Stimulated activated naive B cell treated with anti-CD40 and anti-IgM and Interleukin-4, amounts not matched to agents 10 μg/mL and 1 μg/mL and 100 μg/mL, for 72 hours (primary cell): ENCODE results near the gene PTPRK.

Source experiments
- ATAC-seq, 2 donors: fragments of 150-1000 bp; cut with Tn5 transposase; replicated peaks; 2 replicates each; pipeline ENCODE4 v1.10.0; 2021; ENCODE audit warnings: moderate library complexity in 1 of 2
- DNase-seq: peaks from one replicate; pipeline ENCODE4 v3.0.0; 2021
- H3K27ac Mint-ChIP-seq: one replicate; pipeline ENCODE4 v1.8.0; 2022; ENCODE audit warnings: mild to moderate bottlenecking, mixed read lengths
- H3K27me3 Mint-ChIP-seq, 2 donors: one replicate each; pipeline ENCODE4 v1.8.0; 2022; ENCODE audit warnings: mixed read lengths in 2 of 2
- H3K36me3 Mint-ChIP-seq, 2 donors: one replicate each; pipeline ENCODE4 v1.8.0; 2022; ENCODE audit warnings: mixed read lengths in 2 of 2, mild to moderate bottlenecking in 1 of 2
- H3K4me1 Mint-ChIP-seq, 2 donors: one replicate each; pipeline ENCODE4 v1.8.0; 2022; ENCODE audit warnings: mixed read lengths in 2 of 2, mild to moderate bottlenecking in 1 of 2
- H3K4me3 Mint-ChIP-seq, 2 donors: one replicate each; pipeline ENCODE4 v1.8.0; 2022; ENCODE audit warnings: mild to moderate bottlenecking in 2 of 2, mixed read lengths in 2 of 2, moderate library complexity in 1 of 2
- H3K9me3 Mint-ChIP-seq, 2 donors: one replicate each; pipeline ENCODE4 v1.8.0; 2022; ENCODE audit warnings: mixed read lengths in 2 of 2, mild to moderate bottlenecking in 1 of 2

The PTPRK gene

GRCh38 chr6:128282961-128283360 lies 237.4 kb downstream of the PTPRK start:
- peaks cover 0 to 7% of the 10 kb centered on the region in 2 donors for H3K27me3 Mint-ChIP-seq
- H3K36me3 Mint-ChIP-seq = no peaks in the 10 kb centered on the region
- H3K9me3 Mint-ChIP-seq = no peaks in the 10 kb centered on the region
- no peak overlapping the region for H3K27ac Mint-ChIP-seq
- peak; percentile 36 to 65 for ATAC-seq
- no peak overlapping the region for H3K4me3 Mint-ChIP-seq
- no peak for DNase-seq
- H3K4me1 Mint-ChIP-seq = peaks cover 10 to 21% of the 10 kb centered on the region in 2 donors

- Mint-ChIP-seq H3K4me1 (peaks cover 10 to 21% of the 10 kb centered on the region in 2 donors), H3K27me3 (no peaks in the 10 kb centered on the region), H3K27ac (no peak overlapping the region), H3K4me3 (no peak overlapping the region), H3K36me3 (no peaks in the 10 kb centered on the region), H3K9me3 (no peaks in the 10 kb centered on the region)
- no peak for ATAC-seq
- no peak for DNase-seq
These were observed 239.4 kb downstream of the PTPRK start for GRCh38 chr6:128280960-128281359.

- no peaks in the 10 kb centered on the region for H3K27me3 Mint-ChIP-seq
- H3K27ac Mint-ChIP-seq = no peak overlapping the region
- no peaks in the 10 kb centered on the region for H3K36me3 Mint-ChIP-seq
- peaks cover 10 to 21% of the 10 kb centered on the region in 2 donors for H3K4me1 Mint-ChIP-seq
- H3K9me3 Mint-ChIP-seq = no peaks in the 10 kb centered on the region
- no peak overlapping the region for H3K4me3 Mint-ChIP-seq
- no peak for ATAC-seq
- DNase-seq = no peak
These were observed 240.3 kb downstream of the PTPRK start for GRCh38 chr6:128280066-128280465.

GRCh38 chr6:128278836-128279235 lies 241.6 kb downstream of the PTPRK start:
- H3K9me3 Mint-ChIP-seq = no peaks in the 10 kb centered on the region
- no peak overlapping the region for H3K4me3 Mint-ChIP-seq
- H3K36me3 Mint-ChIP-seq = no peaks in the 10 kb centered on the region

GRCh38 chr6:128277379-128277778 lies 243.0 kb downstream of the PTPRK start:
- H3K9me3 Mint-ChIP-seq = no peaks in the 10 kb centered on the region
- no peak for ATAC-seq
- no peak overlapping the region for H3K27ac Mint-ChIP-seq
- H3K27me3 Mint-ChIP-seq = no peaks in the 10 kb centered on the region
- no peak for DNase-seq
- H3K4me1 Mint-ChIP-seq = peaks cover 0 to 6% of the 10 kb centered on the region in 2 donors
- H3K4me3 Mint-ChIP-seq = no peak overlapping the region
- H3K36me3 Mint-ChIP-seq = no peaks in the 10 kb centered on the region

More at GRCh38 chr6:128278836-128279235, 241.6 kb downstream of the PTPRK start:
- no peak for DNase-seq
- H3K27ac Mint-ChIP-seq = no peak overlapping the region
- ATAC-seq = no peak
- H3K4me1 Mint-ChIP-seq = peaks cover 5 to 14% of the 10 kb centered on the region in 2 donors
- no peaks in the 10 kb centered on the region for H3K27me3 Mint-ChIP-seq

- no peaks in the 10 kb centered on the region for H3K9me3 Mint-ChIP-seq
- DNase-seq (no peak), ATAC-seq (no peak)
- no peak overlapping the region for H3K4me3 Mint-ChIP-seq
- H3K36me3 Mint-ChIP-seq = no peaks in the 10 kb centered on the region
- no peak overlapping the region for H3K27ac Mint-ChIP-seq
- no peaks in the 10 kb centered on the region for H3K27me3 Mint-ChIP-seq
- H3K4me1 Mint-ChIP-seq = no peaks in the 10 kb centered on the region
These were observed 244.1 kb downstream of the PTPRK start for GRCh38 chr6:128276311-128276710.

GRCh38 chr6:128275681-128276080 lies 244.7 kb downstream of the PTPRK start:
- H3K4me3 Mint-ChIP-seq = no peak overlapping the region
- no peaks in the 10 kb centered on the region for H3K36me3 Mint-ChIP-seq
- no peaks in the 10 kb centered on the region for H3K4me1 Mint-ChIP-seq
- ATAC-seq (no peak), DNase-seq (no peak)
- H3K9me3 Mint-ChIP-seq = no peaks in the 10 kb centered on the region
- H3K27me3 Mint-ChIP-seq = no peaks in the 10 kb centered on the region
- H3K27ac Mint-ChIP-seq = no peak overlapping the region

GRCh38 chr6:128275030-128275429 lies 245.4 kb downstream of the PTPRK start:
- Mint-ChIP-seq H3K27me3 (no peaks in the 10 kb centered on the region), H3K4me3 (no peak overlapping the region), H3K36me3 (no peaks in the 10 kb centered on the region), H3K4me1 (no peaks in the 10 kb centered on the region), H3K27ac (no peak overlapping the region), H3K9me3 (no peaks in the 10 kb centered on the region)
- ATAC-seq (no peak), DNase-seq (no peak)

GRCh38 chr6:128271527-128271926 lies 248.9 kb downstream of the PTPRK start:
- Mint-ChIP-seq H3K4me1 (no peaks in the 10 kb centered on the region), H3K36me3 (no peaks in the 10 kb centered on the region), H3K27me3 (no peaks in the 10 kb centered on the region), H3K4me3 (no peak overlapping the region), H3K9me3 (no peaks in the 10 kb centered on the region), H3K27ac (no peak overlapping the region)
- DNase-seq = no peak
- no peak for ATAC-seq

- ATAC-seq (no peak), DNase-seq (no peak)
- no peak overlapping the region for H3K4me3 Mint-ChIP-seq
- no peaks in the 10 kb centered on the region for H3K4me1 Mint-ChIP-seq
- no peaks in the 10 kb centered on the region for H3K36me3 Mint-ChIP-seq
- no peak overlapping the region for H3K27ac Mint-ChIP-seq
- no peaks in the 10 kb centered on the region for H3K27me3 Mint-ChIP-seq
- H3K9me3 Mint-ChIP-seq = no peaks in the 10 kb centered on the region
These were observed 249.4 kb downstream of the PTPRK start for GRCh38 chr6:128271011-128271410.

GRCh38 chr6:128266946-128267345 lies 253.5 kb downstream of the PTPRK start:
- peaks cover 4 to 8% of the 10 kb centered on the region in 2 donors for H3K9me3 Mint-ChIP-seq
- DNase-seq (no peak), ATAC-seq (no peak)
- no peak overlapping the region for H3K4me3 Mint-ChIP-seq
- H3K4me1 Mint-ChIP-seq = no peaks in the 10 kb centered on the region
- no peak overlapping the region for H3K27ac Mint-ChIP-seq
- peaks cover 3% of the 10 kb centered on the region in 2 donors for H3K36me3 Mint-ChIP-seq
- no peaks in the 10 kb centered on the region for H3K27me3 Mint-ChIP-seq

GRCh38 chr6:128265706-128266105 lies 254.7 kb downstream of the PTPRK start:
- peaks cover 0 to 2% of the 10 kb centered on the region in 2 donors for H3K4me1 Mint-ChIP-seq
- DNase-seq = no peak
- peaks cover 4 to 8% of the 10 kb centered on the region in 2 donors for H3K9me3 Mint-ChIP-seq
- no peak overlapping the region for H3K27ac Mint-ChIP-seq
- no peaks in the 10 kb centered on the region for H3K27me3 Mint-ChIP-seq
- no peak overlapping the region for H3K4me3 Mint-ChIP-seq
- H3K36me3 Mint-ChIP-seq = peaks cover 3% of the 10 kb centered on the region in 2 donors
- no peak for ATAC-seq

GRCh38 chr6:128259730-128260685 lies 260.4 kb downstream of the PTPRK start:
- DNase-seq (no peak), ATAC-seq (peak; percentile 58 to 60)
- H3K9me3 Mint-ChIP-seq = peaks cover 4 to 8% of the 10 kb centered on the region in 2 donors
- no peaks in the 10 kb centered on the region for H3K27me3 Mint-ChIP-seq
- H3K4me1 Mint-ChIP-seq = peaks cover 9 to 25% of the 10 kb centered on the region in 2 donors
- no peak overlapping the region for H3K27ac Mint-ChIP-seq
- H3K4me3 Mint-ChIP-seq = peak overlapping the region; percentile 49 to 74
- peaks cover 3% of the 10 kb centered on the region in 2 donors for H3K36me3 Mint-ChIP-seq

GRCh38 chr6:128259029-128259724 lies 261.2 kb downstream of the PTPRK start:
- peak overlapping the region; percentile 17 for H3K27ac Mint-ChIP-seq
- DNase-seq (no peak), ATAC-seq (peak; percentile 80 to 84)

More at GRCh38 chr6:128259029-128259724, 261.2 kb downstream of the PTPRK start:
- H3K4me1 Mint-ChIP-seq = peaks cover 9 to 25% of the 10 kb centered on the region in 2 donors
- H3K9me3 Mint-ChIP-seq = peaks cover 4% of the 10 kb centered on the region in 2 donors
- H3K4me3 Mint-ChIP-seq = peak overlapping the region; percentile 58 to 74
- H3K27me3 Mint-ChIP-seq = no peaks in the 10 kb centered on the region
- H3K36me3 Mint-ChIP-seq = peaks cover 3% of the 10 kb centered on the region in 2 donors
